HFFc6 (cell line): Measurements from ENCODE around the gene MYO1H. TPM values are rescaled to one million over a fixed set of nuclear protein-coding genes. Genes with fewer than 3 reads are reported as not detected.

Experiments used
- DNase-seq: peaks from one replicate; pipeline ENCODE4 v3.0.0-alpha.2; 2018
- H3K27ac Mint-ChIP-seq: 2 replicates; pipeline ENCODE4 v1.8.0; 2020; ENCODE audit warnings: mild to moderate bottlenecking, mixed read lengths
- H3K27me3 Mint-ChIP-seq: 2 replicates; pipeline ENCODE4 v1.8.0; 2021; ENCODE audit warnings: mild to moderate bottlenecking, moderate library complexity, mixed read lengths; ENCODE audit not compliant: insufficient read depth
- H3K36me3 Mint-ChIP-seq: 2 replicates; pipeline ENCODE4 v1.8.0; 2021; ENCODE audit warnings: low read depth, mixed read lengths
- H3K4me1 Mint-ChIP-seq: 2 replicates; pipeline ENCODE4 v1.8.0; 2020; ENCODE audit warnings: low read depth, mixed read lengths
- H3K4me3 Mint-ChIP-seq: 2 replicates; pipeline ENCODE4 v1.8.0; 2020; ENCODE audit warnings: mild to moderate bottlenecking, moderate library complexity, mixed read lengths
- H3K9me3 Mint-ChIP-seq: 2 replicates; pipeline ENCODE4 v1.8.0; 2020; ENCODE audit warnings: mild to moderate bottlenecking, mixed read lengths
- total RNA-seq, 6 experiments: library from RNA; stranded (reverse); fragmentation: NEBNext Ultra II Directional; extraction: Animal tissue kit (Norgen Biotek cat#: 25700); gene quantifications; 2 replicates in 1 of 6; 3 replicates in 5 of 6; pipeline ENCODE4 v1.2.3, GENCODE V29; 2021
- TF ChIP-seq, protein P1 (sequence below): fragments of 200-600 bp; sonication (generic); IDR thresholded peaks from 2 replicates; pipeline ENCODE4 v1.5.0; 2021; ENCODE audit warnings: antibody characterized with exemption, mild to moderate bottlenecking

Gene MYO1H
- total RNA-seq, 6 experiments from 2014 or later: not detected

DNA sequence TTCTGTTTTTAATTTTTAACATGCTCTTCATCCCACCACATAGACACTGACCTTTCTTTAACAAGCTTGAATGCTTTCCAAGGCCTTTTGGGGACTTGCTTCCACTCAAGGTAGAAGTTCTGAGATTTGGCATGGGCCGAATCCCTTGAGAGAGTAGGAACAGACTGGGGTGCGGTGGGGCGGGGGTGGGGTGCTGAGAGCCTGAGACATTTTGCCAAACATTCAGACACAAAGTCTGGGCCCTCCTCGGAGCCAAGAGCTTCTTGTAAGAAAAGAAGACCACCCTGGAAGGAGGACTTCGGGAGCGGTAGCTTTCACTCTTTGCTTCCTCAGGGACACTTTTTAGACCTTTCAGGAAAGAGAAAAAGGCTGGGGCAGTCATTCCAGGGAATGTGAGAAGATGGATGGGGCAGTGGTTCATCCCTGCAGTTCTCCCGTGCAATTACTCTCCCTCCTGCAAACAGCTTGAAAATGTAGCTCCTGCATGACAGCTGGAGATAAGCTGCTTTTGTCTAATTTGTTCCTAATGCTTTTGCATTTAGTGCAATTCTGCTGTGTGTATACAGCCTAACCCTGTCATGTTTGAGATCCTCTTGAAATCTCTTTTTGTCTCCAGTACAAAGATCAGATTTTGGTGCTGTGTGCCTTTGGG lies 16.3 kb upstream of the MYO1H start:
- H3K27me3 Mint-ChIP-seq: peaks cover 2% of the 10 kb centered on the region
- no peak for DNase-seq
- H3K9me3 Mint-ChIP-seq: no peaks in the 10 kb centered on the region
- H3K4me3 Mint-ChIP-seq: no peak overlapping the region
- no peak overlapping the region for H3K27ac Mint-ChIP-seq
- TF ChIP-seq, protein P1, sequence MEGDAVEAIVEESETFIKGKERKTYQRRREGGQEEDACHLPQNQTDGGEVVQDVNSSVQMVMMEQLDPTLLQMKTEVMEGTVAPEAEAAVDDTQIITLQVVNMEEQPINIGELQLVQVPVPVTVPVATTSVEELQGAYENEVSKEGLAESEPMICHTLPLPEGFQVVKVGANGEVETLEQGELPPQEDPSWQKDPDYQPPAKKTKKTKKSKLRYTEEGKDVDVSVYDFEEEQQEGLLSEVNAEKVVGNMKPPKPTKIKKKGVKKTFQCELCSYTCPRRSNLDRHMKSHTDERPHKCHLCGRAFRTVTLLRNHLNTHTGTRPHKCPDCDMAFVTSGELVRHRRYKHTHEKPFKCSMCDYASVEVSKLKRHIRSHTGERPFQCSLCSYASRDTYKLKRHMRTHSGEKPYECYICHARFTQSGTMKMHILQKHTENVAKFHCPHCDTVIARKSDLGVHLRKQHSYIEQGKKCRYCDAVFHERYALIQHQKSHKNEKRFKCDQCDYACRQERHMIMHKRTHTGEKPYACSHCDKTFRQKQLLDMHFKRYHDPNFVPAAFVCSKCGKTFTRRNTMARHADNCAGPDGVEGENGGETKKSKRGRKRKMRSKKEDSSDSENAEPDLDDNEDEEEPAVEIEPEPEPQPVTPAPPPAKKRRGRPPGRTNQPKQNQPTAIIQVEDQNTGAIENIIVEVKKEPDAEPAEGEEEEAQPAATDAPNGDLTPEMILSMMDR: no peak
- H3K36me3 Mint-ChIP-seq: no peaks in the 10 kb centered on the region
- H3K4me1 Mint-ChIP-seq: no peaks in the 10 kb centered on the region

DNA sequence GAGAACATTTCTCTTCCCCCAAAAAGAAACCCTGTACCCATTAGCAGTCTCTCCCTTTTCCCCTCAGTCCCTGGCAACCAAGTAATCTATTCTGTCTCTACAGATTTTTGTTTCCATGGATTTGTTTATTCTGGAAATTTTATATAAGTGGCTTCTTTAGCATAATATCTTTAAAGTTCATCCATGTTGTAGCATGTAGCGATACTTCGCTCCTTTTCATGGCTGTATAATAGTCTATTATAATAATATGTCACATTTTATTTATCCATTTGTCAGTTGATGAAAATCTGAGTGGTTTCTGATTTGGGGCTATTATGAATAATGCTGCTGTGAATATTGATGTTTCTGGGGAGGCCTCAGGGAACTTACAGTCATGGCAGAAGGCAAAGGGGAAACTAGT lies 12.8 kb upstream of the MYO1H start:
- TF ChIP-seq, protein P1: no peak
- Mint-ChIP-seq H3K36me3 (no peaks in the 10 kb centered on the region), H3K4me1 (no peaks in the 10 kb centered on the region), H3K27ac (no peak overlapping the region), H3K4me3 (no peak overlapping the region), H3K27me3 (peaks cover 10% of the 10 kb centered on the region), H3K9me3 (peaks cover 4% of the 10 kb centered on the region; the same call in 1 of the 2 replicates)
- DNase-seq: no peak

DNA sequence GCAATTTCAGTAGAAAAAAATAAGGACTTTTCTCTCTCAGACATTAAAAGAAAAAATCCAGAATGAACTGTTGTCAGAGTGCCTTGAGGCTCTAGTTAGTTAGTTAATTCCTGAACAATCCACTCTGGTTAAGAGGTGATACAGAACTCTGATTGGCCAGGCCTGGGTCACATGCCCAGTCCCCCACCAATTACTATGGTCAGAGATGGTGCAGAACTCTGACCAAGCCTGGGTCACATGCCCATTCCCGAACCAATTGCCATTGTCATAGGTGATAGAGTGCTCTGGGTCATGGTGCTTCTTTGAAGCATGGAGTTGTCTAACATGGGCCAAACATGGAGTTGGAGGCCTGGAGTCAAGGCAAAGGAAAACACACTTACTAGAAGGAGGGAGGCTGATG lies 11.1 kb upstream of the MYO1H start:
- peaks cover 10% of the 10 kb centered on the region for H3K27me3 Mint-ChIP-seq
- peaks cover 4% of the 10 kb centered on the region; the same call in 1 of the 2 replicates for H3K9me3 Mint-ChIP-seq
- DNase-seq: no peak
- H3K27ac Mint-ChIP-seq: no peak overlapping the region
- no peaks in the 10 kb centered on the region for H3K36me3 Mint-ChIP-seq
- TF ChIP-seq, protein P1: no peak
- no peaks in the 10 kb centered on the region for H3K4me1 Mint-ChIP-seq
- H3K4me3 Mint-ChIP-seq: no peak overlapping the region

GRCh38 chr12:109343677-109344076 lies 4.0 kb upstream of the MYO1H start:
- H3K9me3 Mint-ChIP-seq: no peaks in the 10 kb centered on the region
- DNase-seq: no peak

GRCh38 chr12:109345428-109345827 lies 2.3 kb upstream of the MYO1H start:
- Mint-ChIP-seq H3K27ac (no peak overlapping the region), H3K4me1 (no peaks in the 10 kb centered on the region), H3K27me3 (peaks cover 3% of the 10 kb centered on the region; the same call in 1 of the 2 replicates), H3K36me3 (no peaks in the 10 kb centered on the region), H3K4me3 (no peak overlapping the region), H3K9me3 (no peaks in the 10 kb centered on the region)
- no peak for DNase-seq
- TF ChIP-seq, protein P1: no peak

More at GRCh38 chr12:109343677-109344076, 4.0 kb upstream of the MYO1H start:
- H3K27ac Mint-ChIP-seq: no peak overlapping the region
- TF ChIP-seq, protein P1: no peak
- no peaks in the 10 kb centered on the region for H3K4me1 Mint-ChIP-seq
- H3K36me3 Mint-ChIP-seq: no peaks in the 10 kb centered on the region
- no peak overlapping the region for H3K4me3 Mint-ChIP-seq
- peaks cover 5% of the 10 kb centered on the region for H3K27me3 Mint-ChIP-seq
